WI38 (cell line): Measurements from ENCODE around the gene SMAP1.

Source experiments
- H3K4me3 ChIP-seq: 2 replicates; pipeline ENCODE4 v1.5.1; 2011; ENCODE audit warnings: low read depth, mild to moderate bottlenecking, control low read depth, low read length
- TF ChIP-seq, protein P1 (sequence below): IDR thresholded peaks from 2 replicates; pipeline ENCODE4 v1.5.1; 2012; ENCODE audit warnings: low read depth, mild to moderate bottlenecking, control low read depth, low read length

SMAP1 gene

DNA sequence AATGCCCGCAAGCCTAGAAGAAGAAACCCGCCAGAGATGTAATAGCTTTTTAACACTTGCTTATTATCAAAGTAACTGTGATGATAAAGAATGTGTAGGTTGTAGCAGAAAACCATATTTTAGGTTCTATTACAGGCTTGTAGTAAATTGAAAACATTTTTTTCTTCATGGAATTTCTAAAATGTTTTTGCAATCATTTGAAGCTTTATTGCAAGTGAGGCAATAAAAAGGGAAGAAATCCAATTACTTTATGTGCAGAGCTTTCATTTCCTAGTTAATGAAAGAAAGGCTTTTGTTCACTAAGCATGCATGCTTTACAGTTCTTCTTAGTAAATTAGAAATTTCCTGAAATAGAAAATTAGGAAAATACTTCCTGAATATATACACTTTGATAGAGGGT is 154.1 kb downstream of the SMAP1 start:
- TF ChIP-seq, protein P1, sequence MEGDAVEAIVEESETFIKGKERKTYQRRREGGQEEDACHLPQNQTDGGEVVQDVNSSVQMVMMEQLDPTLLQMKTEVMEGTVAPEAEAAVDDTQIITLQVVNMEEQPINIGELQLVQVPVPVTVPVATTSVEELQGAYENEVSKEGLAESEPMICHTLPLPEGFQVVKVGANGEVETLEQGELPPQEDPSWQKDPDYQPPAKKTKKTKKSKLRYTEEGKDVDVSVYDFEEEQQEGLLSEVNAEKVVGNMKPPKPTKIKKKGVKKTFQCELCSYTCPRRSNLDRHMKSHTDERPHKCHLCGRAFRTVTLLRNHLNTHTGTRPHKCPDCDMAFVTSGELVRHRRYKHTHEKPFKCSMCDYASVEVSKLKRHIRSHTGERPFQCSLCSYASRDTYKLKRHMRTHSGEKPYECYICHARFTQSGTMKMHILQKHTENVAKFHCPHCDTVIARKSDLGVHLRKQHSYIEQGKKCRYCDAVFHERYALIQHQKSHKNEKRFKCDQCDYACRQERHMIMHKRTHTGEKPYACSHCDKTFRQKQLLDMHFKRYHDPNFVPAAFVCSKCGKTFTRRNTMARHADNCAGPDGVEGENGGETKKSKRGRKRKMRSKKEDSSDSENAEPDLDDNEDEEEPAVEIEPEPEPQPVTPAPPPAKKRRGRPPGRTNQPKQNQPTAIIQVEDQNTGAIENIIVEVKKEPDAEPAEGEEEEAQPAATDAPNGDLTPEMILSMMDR: no peak
- H3K4me3 ChIP-seq: no peak overlapping the region

DNA sequence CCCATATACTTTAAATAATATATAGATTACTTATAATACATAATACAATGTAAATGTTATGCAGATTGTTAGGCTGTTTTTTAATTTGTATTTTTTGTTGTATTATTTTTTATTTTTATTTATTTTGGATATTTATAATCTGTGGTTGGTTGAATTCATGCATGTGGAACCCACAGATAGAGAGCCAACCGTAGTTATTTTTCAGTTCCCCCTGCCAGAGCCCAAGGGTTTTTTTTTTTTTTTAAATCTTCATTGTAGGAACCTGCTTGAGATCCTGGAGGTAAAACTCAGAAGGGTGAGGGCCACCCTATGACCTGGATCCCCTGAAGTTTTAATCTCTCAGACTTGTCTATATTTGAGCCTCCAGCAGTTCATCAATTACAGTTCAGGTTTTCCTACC is 156.0 kb downstream of the SMAP1 start:
- TF ChIP-seq, protein P1: no peak
- H3K4me3 ChIP-seq: no peak overlapping the region

DNA sequence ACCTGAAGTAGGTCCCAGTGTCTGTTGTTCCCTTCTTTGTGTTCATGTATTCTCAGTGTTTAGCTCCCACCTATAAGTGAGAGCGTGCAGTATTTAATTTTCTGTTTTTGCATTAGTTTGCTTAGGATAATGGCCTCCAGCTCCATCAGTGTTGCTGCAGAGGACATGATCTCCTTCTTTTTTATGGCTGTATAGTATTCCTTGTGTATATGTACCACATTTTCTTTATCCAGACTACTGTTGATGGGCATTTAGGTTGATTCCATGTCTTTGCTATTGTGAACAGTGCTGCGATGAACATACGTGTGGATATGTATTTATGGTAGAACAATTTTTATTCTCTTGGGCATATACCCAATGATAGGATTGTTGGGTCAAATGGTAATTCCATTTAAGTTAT is 163.7 kb downstream of the SMAP1 start:
- no peak overlapping the region for H3K4me3 ChIP-seq
- TF ChIP-seq, protein P1: no peak

DNA sequence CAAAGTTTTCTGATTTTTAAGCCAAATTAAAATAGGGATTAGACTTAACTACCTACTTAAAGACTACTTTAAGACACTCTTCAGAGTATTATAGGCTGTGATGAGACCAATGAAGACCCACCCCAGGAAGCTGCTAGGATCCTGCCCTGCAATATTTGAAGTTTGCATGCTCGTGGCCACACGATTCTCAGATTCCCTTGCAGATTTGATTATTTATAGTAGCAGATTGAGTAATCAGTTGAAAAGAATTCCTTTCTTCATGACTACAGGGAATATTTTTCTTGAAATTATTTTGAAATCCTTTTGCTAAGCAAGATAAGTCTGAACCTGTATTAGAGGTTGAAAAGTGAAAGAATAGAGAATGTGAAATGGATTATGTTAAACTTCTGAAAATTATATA is 166.8 kb downstream of the SMAP1 start:
- H3K4me3 ChIP-seq: no peak overlapping the region
- TF ChIP-seq, protein P1: no peak

DNA sequence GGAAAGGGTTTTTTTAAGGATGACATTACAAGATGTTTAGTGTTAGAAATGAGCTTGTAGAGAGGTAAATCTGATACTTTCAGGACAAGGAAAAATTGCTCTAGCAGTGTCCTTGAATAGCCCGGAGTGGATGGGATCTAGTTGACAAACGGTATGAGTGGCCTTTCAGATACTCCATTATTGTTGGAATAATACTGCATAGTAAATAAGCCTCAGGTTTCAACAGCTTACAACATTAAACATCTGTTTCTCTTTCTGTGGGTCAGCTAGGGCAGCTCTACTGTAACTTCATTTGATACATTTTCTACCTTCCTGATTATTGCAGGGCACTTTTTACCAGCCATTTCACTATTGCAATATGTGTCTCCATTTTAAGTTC is 171.2 kb downstream of the SMAP1 start:
- H3K4me3 ChIP-seq: no peak overlapping the region
- TF ChIP-seq, protein P1: no peak

DNA sequence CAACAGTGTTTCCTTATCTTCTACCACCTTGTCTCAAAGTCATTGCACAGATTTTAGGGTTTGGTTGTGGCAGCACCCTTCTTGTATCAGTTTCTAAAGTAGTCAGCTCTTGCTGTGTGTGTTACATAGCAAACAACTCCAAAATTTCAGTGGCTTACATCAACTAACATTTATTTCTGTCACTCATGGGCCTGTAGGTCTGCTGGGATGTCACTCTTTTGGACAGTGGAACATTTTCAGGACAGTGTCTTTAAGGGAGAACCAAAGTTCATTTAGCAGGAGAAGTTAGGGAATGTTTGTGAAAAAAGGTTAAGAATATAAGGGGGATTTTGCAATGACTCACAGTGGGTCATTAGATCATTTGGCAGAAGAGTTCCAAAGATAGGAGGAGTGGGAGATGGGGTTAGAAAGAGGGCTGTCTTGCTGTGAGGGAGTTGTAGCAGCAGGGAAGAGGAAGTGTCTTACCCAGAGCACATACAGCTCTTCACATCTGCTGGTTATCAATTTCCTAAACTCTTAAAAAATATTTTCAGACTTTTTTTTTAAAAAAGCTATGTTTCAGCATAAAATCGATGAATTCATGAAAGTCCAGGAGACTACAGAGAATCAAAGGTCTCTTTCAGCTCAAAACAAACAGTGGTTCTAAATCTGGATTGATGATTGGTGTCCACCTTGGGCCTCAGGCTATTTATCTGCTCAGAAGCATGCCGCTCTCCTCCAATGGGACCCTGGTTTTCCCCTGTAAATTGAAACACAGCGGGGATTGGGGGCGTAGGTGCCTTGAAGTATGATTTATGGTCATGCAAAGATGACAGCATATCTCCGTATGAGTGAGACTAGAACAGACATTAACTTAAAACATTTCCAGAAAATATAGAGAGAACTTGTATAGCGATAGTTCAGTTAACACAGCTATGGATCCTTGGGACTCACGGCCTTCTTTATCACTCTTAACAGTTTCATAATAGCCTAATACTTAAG is 171.9 kb downstream of the SMAP1 start:
- H3K4me3 ChIP-seq: no peak overlapping the region
- TF ChIP-seq, protein P1: no peak

DNA sequence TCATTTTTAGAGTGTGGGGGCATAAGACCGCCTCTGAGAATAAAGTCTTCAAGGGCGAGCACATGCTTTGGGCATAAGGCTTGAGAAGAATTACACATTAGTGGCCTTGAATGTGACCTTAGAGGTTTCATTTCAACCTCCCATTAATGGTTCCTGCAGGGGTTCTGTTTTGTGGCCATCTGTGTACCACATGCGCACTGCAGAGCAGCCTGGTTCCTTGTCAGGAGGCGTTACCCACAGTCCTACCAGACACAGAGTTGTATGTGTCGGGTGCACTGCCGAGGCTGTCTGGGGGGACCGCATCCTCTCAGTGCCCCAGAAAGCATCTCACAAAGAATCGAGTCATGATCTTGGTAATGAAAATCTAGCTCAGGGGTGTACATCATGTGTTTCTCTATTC is 173.4 kb downstream of the SMAP1 start:
- TF ChIP-seq, protein P1: no peak
- H3K4me3 ChIP-seq: no peak overlapping the region
